ENCODE data around the gene SLC17A4. TPM values are rescaled to one million over a fixed set of nuclear protein-coding genes. Genes with fewer than 3 reads are reported as not detected.

Gene SLC17A4
- total RNA-seq, 4 donors from 2014 or later, result not detected

DNA sequence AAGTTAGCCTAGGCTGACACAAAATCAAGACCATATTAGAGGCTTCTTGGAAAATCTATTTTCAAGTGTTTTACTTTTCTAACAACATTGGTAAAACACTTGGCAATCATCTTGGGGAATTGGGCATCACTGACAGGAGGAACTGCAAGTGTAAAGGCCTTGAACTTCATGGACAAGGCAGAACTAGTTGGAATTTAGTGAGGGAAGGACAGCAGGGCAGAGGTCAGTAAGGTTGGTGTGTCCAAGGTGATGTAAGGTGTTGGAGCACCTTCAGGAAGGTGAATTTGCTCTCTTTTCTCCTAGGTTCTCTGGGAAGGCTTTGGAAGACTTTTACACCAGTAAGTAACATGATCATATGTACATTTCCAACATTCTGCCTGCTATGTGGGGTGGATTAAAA lies 1.5 kb upstream of the SLC17A4 start:
- H3K4me3 ChIP-seq, result no peak overlapping the region
- no peaks in the 10 kb centered on the region for H3K9me3 ChIP-seq
- no peaks in the 10 kb centered on the region for H3K4me1 ChIP-seq
- DNase-seq (ENCODE audit: low spot score in 2 of 2), result no peak
- H3K27me3 ChIP-seq, result no peaks in the 10 kb centered on the region
- TF ChIP-seq, protein P1, sequence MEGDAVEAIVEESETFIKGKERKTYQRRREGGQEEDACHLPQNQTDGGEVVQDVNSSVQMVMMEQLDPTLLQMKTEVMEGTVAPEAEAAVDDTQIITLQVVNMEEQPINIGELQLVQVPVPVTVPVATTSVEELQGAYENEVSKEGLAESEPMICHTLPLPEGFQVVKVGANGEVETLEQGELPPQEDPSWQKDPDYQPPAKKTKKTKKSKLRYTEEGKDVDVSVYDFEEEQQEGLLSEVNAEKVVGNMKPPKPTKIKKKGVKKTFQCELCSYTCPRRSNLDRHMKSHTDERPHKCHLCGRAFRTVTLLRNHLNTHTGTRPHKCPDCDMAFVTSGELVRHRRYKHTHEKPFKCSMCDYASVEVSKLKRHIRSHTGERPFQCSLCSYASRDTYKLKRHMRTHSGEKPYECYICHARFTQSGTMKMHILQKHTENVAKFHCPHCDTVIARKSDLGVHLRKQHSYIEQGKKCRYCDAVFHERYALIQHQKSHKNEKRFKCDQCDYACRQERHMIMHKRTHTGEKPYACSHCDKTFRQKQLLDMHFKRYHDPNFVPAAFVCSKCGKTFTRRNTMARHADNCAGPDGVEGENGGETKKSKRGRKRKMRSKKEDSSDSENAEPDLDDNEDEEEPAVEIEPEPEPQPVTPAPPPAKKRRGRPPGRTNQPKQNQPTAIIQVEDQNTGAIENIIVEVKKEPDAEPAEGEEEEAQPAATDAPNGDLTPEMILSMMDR (IDR thresholded peaks at IDR 0.05), result no peak
- no peak overlapping the region for H3K27ac ChIP-seq
- H3K36me3 ChIP-seq, result no peaks in the 10 kb centered on the region

DNA sequence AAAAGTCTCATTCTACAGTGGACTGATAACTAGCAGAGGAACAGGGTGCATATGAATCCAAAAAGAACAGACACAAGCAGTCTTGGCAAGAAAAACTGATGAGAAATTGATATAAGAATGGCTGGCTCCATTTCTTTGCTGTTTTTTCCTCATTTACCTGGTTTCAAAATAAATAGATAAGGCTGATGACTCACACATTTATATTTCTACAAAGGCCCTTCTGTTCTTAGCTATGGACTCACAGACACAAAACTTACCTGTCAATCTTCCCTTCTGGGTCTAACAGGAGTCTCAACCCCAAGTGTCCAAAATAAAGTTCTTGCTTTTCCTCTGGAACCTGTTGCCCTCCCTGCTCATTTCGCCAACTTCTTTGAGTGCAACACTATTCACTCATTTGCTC lies 941 bp downstream of the SLC17A4 start:
- Histone ChIP-seq H3K36me3 (no peaks in the 10 kb centered on the region), H3K27me3 (no peaks in the 10 kb centered on the region), H3K4me1 (no peaks in the 10 kb centered on the region), H3K9me3 (no peaks in the 10 kb centered on the region), H3K27ac (no peak overlapping the region), H3K4me3 (no peak overlapping the region)
- WGBS, 2 donors, result 97 to 100% methylated on average over 1 of the region's 1 CpG
- DNase-seq (ENCODE audit: low spot score in 2 of 2), result no peak
- TF ChIP-seq POLR2A (IDR thresholded peaks at IDR 0.05), result no peak
- TF ChIP-seq, protein P1 (IDR thresholded peaks at IDR 0.05), result no peak
- TF ChIP-seq EP300 (IDR thresholded peaks at IDR 0.05), result no peak

GRCh38 chr6:25756382-25757363 lies 2.1 kb downstream of the SLC17A4 start:
- no peak for DNase-seq (ENCODE audit: low spot score in 2 of 2)
- H3K4me1 ChIP-seq, result no peaks in the 10 kb centered on the region
- H3K27me3 ChIP-seq, result no peaks in the 10 kb centered on the region
- H3K4me3 ChIP-seq, result no peak overlapping the region
- no peak overlapping the region for H3K27ac ChIP-seq
- H3K36me3 ChIP-seq, result no peaks in the 10 kb centered on the region
- TF ChIP-seq, protein P1 (IDR thresholded peaks at IDR 0.05), result no peak
- no peak for TF ChIP-seq EP300 (IDR thresholded peaks at IDR 0.05)
- no peak for TF ChIP-seq POLR2A (IDR thresholded peaks at IDR 0.05)
- 78 to 82% methylated on average over 9 of the region's 9 CpGs for WGBS, 2 donors
- no peaks in the 10 kb centered on the region for H3K9me3 ChIP-seq

DNA sequence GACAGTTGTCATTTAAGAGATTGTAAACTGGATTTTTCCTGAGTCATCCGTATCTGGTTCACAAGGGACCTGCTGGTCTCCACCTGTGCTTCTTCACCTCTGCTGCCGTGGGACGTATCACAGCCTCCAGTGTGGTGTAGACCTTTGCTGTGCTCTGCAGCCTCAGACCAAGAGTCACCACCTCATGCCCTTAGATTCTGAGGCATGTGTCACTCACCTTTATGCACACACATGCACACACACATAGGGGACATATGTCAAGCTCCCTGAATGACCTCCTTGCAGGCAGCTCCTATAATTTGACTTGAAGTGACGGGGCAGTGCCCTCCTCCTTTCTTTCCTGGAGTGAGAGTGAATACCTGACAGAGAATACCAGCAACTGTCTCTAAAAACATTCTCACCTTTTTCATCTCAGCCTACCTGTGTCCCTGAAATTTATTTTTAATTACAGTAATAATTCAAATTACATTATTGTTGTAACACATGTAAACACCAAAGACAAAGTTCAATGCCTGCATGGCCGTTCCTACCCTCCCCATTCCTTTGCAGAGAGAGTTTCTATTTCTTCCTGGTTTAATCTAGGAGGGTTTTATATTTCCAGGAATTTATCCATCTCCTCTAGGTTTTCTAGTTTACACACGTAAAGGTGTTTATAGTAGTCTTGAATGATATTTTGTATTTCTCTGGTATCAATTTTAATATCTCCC lies 3.5 kb downstream of the SLC17A4 start:
- Histone ChIP-seq H3K4me3 (no peak overlapping the region), H3K27ac (no peak overlapping the region), H3K27me3 (no peaks in the 10 kb centered on the region), H3K4me1 (no peaks in the 10 kb centered on the region), H3K9me3 (no peaks in the 10 kb centered on the region), H3K36me3 (no peaks in the 10 kb centered on the region)
- WGBS, 2 donors, result 86 to 91% methylated on average over 6 of the region's 6 CpGs
- TF ChIP-seq EP300 (IDR thresholded peaks at IDR 0.05) (no peak), POLR2A (IDR thresholded peaks at IDR 0.05) (no peak)
- TF ChIP-seq, protein P1 (IDR thresholded peaks at IDR 0.05), result no peak
- no peak for DNase-seq (ENCODE audit: low spot score in 2 of 2)

GRCh38 chr6:25764611-25765010 lies 10.1 kb downstream of the SLC17A4 start:
- DNase-seq (ENCODE audit: low spot score in 2 of 2), result no peak
- no peaks in the 10 kb centered on the region for H3K9me3 ChIP-seq
- no peaks in the 10 kb centered on the region for H3K27me3 ChIP-seq
- 63 to 91% methylated on average over 2 of the region's 2 CpGs for WGBS, 2 donors
- no peak overlapping the region for H3K4me3 ChIP-seq
- H3K27ac ChIP-seq, result no peak overlapping the region
- no peaks in the 10 kb centered on the region for H3K4me1 ChIP-seq
- H3K36me3 ChIP-seq, result no peaks in the 10 kb centered on the region
- no peak for TF ChIP-seq EP300 (IDR thresholded peaks at IDR 0.05)
- TF ChIP-seq, protein P1 (IDR thresholded peaks at IDR 0.05), result no peak
- TF ChIP-seq POLR2A (IDR thresholded peaks at IDR 0.05), result no peak

All from tibial nerve (tissue), 4 donors.